GM19023 (cell line): ENCODE data around the gene AHSP.
"Not testable (repeated sequence)": the region's sequence is repeated elsewhere in the genome, so short reads cannot be mapped to it uniquely, and the experiment has no call there.

ENCODE experiments used
- ATAC-seq: cut with Tn5 transposase; IDR thresholded peaks from one replicate; pipeline ENCODE4 v1.9.1; 2021; ENCODE audit warnings: mild to moderate bottlenecking, moderate library complexity; ENCODE audit not compliant: unreplicated experiment

AHSP gene

GRCh38 chr16:31529937-31530312 is 2.2 kb downstream of the AHSP start:
- no peak for ATAC-seq

- ATAC-seq = no peak
Measured at GRCh38 chr16:31530405-31530804, 2.7 kb downstream of the AHSP start.

GRCh38 chr16:31531096-31531495 is 3.4 kb downstream of the AHSP start:
- ATAC-seq = no peak

DNA sequence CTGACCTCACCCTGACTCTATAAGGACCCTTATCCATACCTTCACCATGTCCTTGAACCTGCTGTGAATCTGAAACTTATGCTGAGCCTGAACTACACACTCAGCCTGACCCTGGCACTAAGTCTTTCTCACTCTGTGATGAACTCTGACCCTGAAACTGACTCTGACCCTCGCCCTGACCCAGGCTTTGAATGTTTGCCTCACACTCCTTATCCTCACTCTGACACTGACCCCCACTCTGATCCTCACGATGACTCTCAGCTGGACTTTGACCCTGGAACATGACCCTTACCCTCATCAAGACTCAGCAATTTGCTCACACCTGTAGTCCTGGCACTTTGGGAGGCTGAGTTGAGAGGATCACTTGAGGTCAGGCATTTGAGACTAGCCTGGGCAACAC is 4.4 kb downstream of the AHSP start:
- ATAC-seq = no peak

GRCh38 chr16:31532896-31533295 is 5.2 kb downstream of the AHSP start:
- ATAC-seq = no peak

DNA sequence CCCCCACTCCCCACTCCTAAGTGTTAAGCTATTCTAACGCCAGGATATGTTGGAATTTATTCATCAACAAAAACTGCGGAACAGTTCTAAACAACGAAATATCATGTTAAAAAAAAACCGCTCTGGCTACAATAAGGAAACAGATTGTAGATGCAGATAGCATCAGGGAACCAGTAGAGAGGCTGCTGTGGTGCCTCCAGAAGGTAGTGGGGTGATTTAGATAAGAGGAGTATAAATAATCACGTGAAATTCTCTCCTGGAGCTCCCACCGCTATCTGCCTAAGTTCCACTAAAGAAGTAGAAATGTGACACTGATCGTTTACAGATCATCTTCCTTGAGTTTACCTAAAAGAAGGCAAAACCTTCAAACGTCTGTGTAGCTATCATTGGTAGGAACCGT is 8.0 kb downstream of the AHSP start:
- ATAC-seq = no peak

DNA sequence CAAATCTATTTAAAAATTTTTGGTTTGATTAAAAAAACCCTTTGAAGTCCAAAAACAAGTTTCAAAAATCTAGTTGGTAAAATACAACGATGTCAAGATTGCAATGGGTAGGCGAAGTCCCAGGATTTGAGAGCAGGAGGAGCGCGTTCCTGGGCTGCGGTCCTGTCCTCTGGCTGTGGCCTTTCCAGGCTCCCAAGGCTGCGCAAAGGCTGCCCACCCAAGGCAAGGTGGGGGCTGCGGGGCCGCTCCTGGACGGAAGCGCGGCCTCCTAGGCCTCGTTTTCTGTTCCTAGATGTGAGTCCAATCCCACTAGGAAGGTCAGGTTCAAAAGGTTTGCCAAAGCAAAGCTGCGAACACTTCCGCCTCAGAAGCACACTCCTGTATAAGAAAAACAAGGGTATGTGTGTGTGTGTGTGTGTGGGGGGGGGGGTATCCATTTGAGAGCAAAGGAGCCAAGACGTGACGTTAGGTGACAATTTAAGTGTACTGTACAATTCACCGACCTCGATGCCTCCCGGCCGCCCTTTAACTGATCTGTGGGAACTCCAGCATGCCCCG is 9.2 kb downstream of the AHSP start:
- ATAC-seq = no peak

DNA sequence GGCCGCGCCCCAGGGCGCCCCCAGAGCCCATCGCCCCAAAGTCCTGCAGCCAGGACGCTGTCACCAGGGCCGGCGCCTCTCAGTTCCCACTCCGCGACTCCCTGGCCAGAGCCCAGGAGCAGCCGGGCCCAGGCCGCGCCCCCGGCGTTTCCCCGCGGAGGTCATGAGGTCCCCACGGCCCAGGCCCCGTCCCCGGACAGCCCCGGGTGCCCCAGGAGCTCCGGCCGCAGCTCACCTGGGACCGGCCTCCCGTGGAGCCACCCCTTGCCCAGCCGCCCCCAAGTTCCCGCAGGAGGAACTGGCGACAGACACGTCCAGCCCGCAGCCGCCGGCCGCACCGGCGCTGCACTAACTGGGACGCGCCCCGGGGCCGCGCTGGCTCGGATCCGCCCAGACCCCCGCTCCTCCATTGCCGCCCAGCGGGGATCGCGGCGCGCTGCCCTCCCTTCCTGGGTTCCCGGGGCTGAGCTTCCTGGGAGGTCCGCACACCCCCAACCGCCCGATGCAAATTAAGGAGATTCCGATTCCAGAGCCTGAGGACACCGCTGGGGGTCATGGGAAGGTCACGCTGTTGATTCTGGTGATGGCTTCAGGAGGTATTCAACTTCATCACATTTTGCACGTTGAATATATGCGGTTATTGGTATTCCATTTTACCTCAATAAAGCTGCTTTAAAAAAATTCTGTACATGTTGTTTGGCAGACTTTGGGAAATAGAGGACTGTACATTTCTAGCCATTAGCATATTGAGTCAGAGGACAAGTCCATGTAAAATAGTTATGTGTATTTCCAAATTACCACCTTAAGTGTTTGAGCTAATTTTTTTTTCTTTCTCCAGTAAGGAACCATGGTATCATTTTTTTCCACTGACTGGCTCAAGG is 9.9 kb downstream of the AHSP start:
- ATAC-seq = no peak

- ATAC-seq = not testable (repeated sequence)
Measured at GRCh38 chr16:31538243-31538598, 10.5 kb downstream of the AHSP start.

DNA sequence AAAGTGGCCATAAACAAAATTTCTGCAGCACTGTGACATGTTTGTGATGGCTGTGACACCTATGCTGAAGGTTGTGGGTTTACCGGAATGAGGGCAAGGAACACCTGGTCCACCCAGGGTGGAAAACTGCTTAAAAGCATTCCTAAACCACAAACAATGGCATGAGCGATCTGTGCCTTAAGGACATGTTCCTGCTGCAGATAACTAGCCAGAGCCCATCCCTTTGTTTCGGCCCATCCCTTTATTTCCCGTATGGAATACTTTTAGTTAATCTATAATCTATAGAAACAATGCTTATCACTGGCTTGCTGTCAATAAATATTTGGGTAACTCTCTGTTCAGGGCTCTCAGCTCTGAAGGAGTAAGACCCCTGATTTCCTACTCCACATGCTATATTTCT is 12.1 kb downstream of the AHSP start:
- not testable (repeated sequence) for ATAC-seq

- no peak for ATAC-seq
Measured at GRCh38 chr16:31542763-31543162, 15.1 kb downstream of the AHSP start.

- no peak for ATAC-seq
Measured at GRCh38 chr16:31561426-31562233, 33.9 kb downstream of the AHSP start.

GRCh38 chr16:31568577-31569359 is 41.1 kb downstream of the AHSP start:
- no peak for ATAC-seq

- no peak for ATAC-seq
Measured at GRCh38 chr16:31569360-31569717, 41.6 kb downstream of the AHSP start.

- ATAC-seq = no peak
Measured at GRCh38 chr16:31572821-31573220, 45.1 kb downstream of the AHSP start.

DNA sequence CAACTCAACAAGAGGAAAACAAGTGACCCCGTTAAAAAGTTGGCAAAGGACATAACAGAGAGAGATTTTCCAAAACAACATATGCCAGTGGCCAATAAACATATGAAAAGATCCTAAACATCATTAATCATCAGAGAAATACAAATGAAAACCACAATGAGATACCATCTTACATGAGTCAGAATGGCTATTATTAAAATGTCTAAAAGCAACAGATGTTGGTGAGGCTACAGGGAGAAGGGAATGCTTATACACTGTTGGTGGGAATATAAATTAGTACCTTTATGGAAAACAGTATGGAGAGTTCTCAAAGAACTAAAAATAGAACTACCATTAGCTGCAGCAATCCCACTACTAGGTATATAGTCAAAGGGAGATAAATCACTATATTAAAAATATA is 46.5 kb downstream of the AHSP start:
- ATAC-seq = not testable (repeated sequence)

DNA sequence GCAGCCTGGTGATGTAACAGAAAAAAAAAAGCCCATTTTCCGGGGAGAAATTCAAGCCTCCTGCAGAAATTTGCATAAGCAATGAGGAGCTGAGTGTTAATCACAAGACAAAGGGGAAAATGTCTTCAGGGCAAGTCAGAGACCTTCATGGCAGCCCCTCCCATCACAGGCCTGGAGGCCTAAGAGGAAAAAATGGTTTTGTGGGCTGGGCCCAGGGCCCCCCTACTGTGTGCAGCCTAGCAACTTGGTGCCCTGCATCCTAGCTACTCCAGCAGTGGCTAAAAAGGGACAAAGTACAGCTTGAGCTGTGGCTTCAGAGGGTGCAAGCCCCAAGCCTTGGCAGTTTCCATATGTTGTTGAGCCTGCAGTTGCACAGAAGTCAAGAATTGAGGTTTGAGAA is 49.7 kb downstream of the AHSP start:
- no peak for ATAC-seq
